HCT116 (cell line): ENCODE results near the gene GID4. TPM values are rescaled to one million over a fixed set of nuclear protein-coding genes. Genes with fewer than 3 reads are reported as not detected.

Experiments used
- ATAC-seq: fragments of 200-7000 bp; cut with Tn5 transposase; 2 replicates; pipeline ENCODE4 v1.9.1; 2020; ENCODE audit warnings: mild to moderate bottlenecking, moderate library complexity
- BruUV-seq: library from RNA; stranded (reverse); fragments of 400-500 nt; replicated peaks from 2 replicates; lab custom pipeline; 2021; lab: Mats Ljungman, UMichigan
- CTCF ChIA-PET: fragments of 300-600 bp; sonication (Branson Sonifier 250); formaldehyde crosslinking; loops from one replicate; lab custom pipeline; 2021; ENCODE audit warnings: antibody characterized with exemption; lab: Charles Lee
- POLR2A ChIA-PET: fragments of 300-600, 350-600 bp; sonication (Branson Sonifier 250); formaldehyde crosslinking; loops from one replicate; lab custom pipeline; 2021; ENCODE audit warnings: antibody characterized with exemption; lab: Charles Lee
- RAD21 ChIA-PET, 2 experiments: fragments of 300-600 bp; sonication (Branson Sonifier 250); formaldehyde crosslinking; loops; one replicate each; lab custom pipeline; 2023; ENCODE audit warnings: low total read pairs in 2 of 2; ENCODE audit not compliant: uncharacterized antibody in 2 of 2, unreplicated experiment in 2 of 2, low non-redundant PET in 1 of 2; lab: Charles Lee
- DNase-seq: peaks from one replicate; pipeline ENCODE4 v3.0.0-alpha.2; 2010; ENCODE audit warnings: low read depth, low spot score
- H2AFZ ChIP-seq: fragments of 200-600 bp; shearing (Covaris generic), sonication (generic); 2 replicates; pipeline ENCODE4 v1.6.1; 2017; ENCODE audit warnings: low read depth, mixed run types, mixed read lengths, antibody characterized with exemption, low read length; ENCODE audit not compliant: poor library complexity, severe bottlenecking
- H3K27ac ChIP-seq: 2 replicates; pipeline ENCODE4 v1.5.1; 2012; ENCODE audit warnings: low read depth, low read length
- H3K27me3 ChIP-seq: fragments of 200-600 bp; sonication (generic); 2 replicates; pipeline ENCODE4 v1.6.1; 2016; ENCODE audit warnings: mixed run types, low read length, mixed read lengths; ENCODE audit not compliant: insufficient read depth
- H3K36me3 ChIP-seq, 2 experiments: fragments of 200-500 bp in 1 of 2; fragments of 200-600 bp in 1 of 2; sonication (Bioruptor generic) in 1 of 2; sonication (generic) in 1 of 2; 2 replicates each; pipeline versions ENCODE4 v1.5.1 to v1.6.1; 2014 to 2016; ENCODE audit warnings: low read length in 2 of 2, inconsistent platforms in 1 of 2, mixed read lengths in 1 of 2, mixed run types in 1 of 2; ENCODE audit not compliant: insufficient read depth in 2 of 2, control insufficient read depth in 1 of 2
- H3K4me1 ChIP-seq, 2 experiments: fragments of 200-600 bp in 1 of 2; sonication (generic) in 1 of 2; 2 replicates each; pipeline versions ENCODE4 v1.5.1 to v1.6.1; 2012 to 2017; ENCODE audit warnings: low read length in 2 of 2, inconsistent platforms in 1 of 2, mild to moderate bottlenecking in 1 of 2, mixed read lengths in 1 of 2, mixed run types in 1 of 2, moderate library complexity in 1 of 2; ENCODE audit not compliant: insufficient read depth in 2 of 2, control insufficient read depth in 1 of 2
- H3K4me2 ChIP-seq: fragments of 200-600 bp; sonication (generic); 2 replicates; pipeline ENCODE4 v1.6.1; 2017; ENCODE audit warnings: mixed run types, low read length, mixed read lengths
- H3K4me3 ChIP-seq, 2 experiments: fragments of 200-600 bp in 1 of 2; sonication (generic) in 1 of 2; replicated peaks in 1 of 2; 2 replicates each; pipeline ENCODE4 v1.5.1; 2011 to 2016; ENCODE audit warnings: low read length in 2 of 2, control low read depth in 1 of 2, low read depth in 1 of 2, mild to moderate bottlenecking in 1 of 2, mixed read lengths in 1 of 2, mixed run types in 1 of 2
- H3K79me2 ChIP-seq: fragments of 200-600 bp; sonication (generic); 2 replicates; pipeline ENCODE4 v1.6.1; 2017; ENCODE audit warnings: mild to moderate bottlenecking, mixed run types, low read length, moderate library complexity, mixed read lengths; ENCODE audit not compliant: insufficient read depth
- H3K9ac ChIP-seq: fragments of 200-600 bp; sonication (generic); 2 replicates; pipeline ENCODE4 v1.6.1; 2016; ENCODE audit warnings: low read length, mixed read lengths
- H3K9me2 ChIP-seq: fragments of 200-600 bp; sonication (generic), shearing (Covaris generic); 2 replicates; pipeline ENCODE4 v1.6.1; 2017; ENCODE audit warnings: mixed run types, mild to moderate bottlenecking, moderate library complexity; ENCODE audit not compliant: insufficient read depth
- H3K9me3 ChIP-seq, 2 experiments: fragments of 200-500 bp in 1 of 2; fragments of 200-600 bp in 1 of 2; sonication (Bioruptor generic) in 1 of 2; sonication (generic) in 1 of 2; 2 replicates each; pipeline ENCODE4 v1.6.1; 2014 to 2017; ENCODE audit warnings: low read length in 2 of 2, mixed read lengths in 2 of 2, inconsistent platforms in 1 of 2, low read depth in 1 of 2, mild to moderate bottlenecking in 1 of 2, mixed run types in 1 of 2, moderate library complexity in 1 of 2; ENCODE audit not compliant: control insufficient read depth in 1 of 2, insufficient read depth in 1 of 2
- H4K20me1 ChIP-seq: fragments of 200-600 bp; sonication (generic), shearing (Covaris generic); 2 replicates; pipeline ENCODE4 v1.6.1; 2017; ENCODE audit warnings: mixed run types, mild to moderate bottlenecking, moderate library complexity; ENCODE audit not compliant: insufficient read depth
- EGR1 ChIP-seq: IDR thresholded peaks from 2 replicates; pipeline ENCODE4 v1.6.1; 2012; ENCODE audit warnings: low read depth
- EZH2 ChIP-seq: fragments of 200-600 bp; sonication (generic); IDR thresholded peaks from 2 replicates; pipeline ENCODE4 v1.6.1; 2017; ENCODE audit warnings: antibody characterized with exemption, mixed run types
- JUND ChIP-seq: IDR thresholded peaks from 2 replicates; pipeline ENCODE4 v1.6.1; 2012
- POLR2A ChIP-seq: IDR thresholded peaks from 2 replicates; pipeline ENCODE4 v1.7.0; 2011; ENCODE audit warnings: borderline replicate concordance; ENCODE audit not compliant: insufficient read depth, insufficient read length; ENCODE audit errors: extremely low read depth
- RAD21 ChIP-seq: IDR thresholded peaks from 2 replicates; pipeline ENCODE4 v1.6.1; 2012; ENCODE audit warnings: low read depth, mild to moderate bottlenecking
- SIN3A ChIP-seq: IDR thresholded peaks from 2 replicates; pipeline ENCODE4 v1.6.1; 2012; ENCODE audit warnings: low read depth
- TCF7L2 ChIP-seq: IDR thresholded peaks from 2 replicates; pipeline ENCODE4 v1.7.0; 2011; ENCODE audit warnings: borderline replicate concordance, inconsistent platforms; ENCODE audit not compliant: insufficient read depth, insufficient read length; ENCODE audit errors: extremely low read depth
- YY1 ChIP-seq: IDR thresholded peaks from 2 replicates; pipeline ENCODE4 v1.6.1; 2011; ENCODE audit warnings: low read length, low read depth, moderate library complexity, mild to moderate bottlenecking; ENCODE audit not compliant: insufficient replicate concordance; ENCODE audit errors: extremely low read depth
- ZBTB33 ChIP-seq: IDR thresholded peaks from 2 replicates; pipeline ENCODE4 v1.6.1; 2011; ENCODE audit warnings: mild to moderate bottlenecking, low read length, moderate library complexity; ENCODE audit not compliant: insufficient replicate concordance; ENCODE audit errors: extremely low read depth
- ZFX ChIP-seq: fragments of 450-650 bp; IDR thresholded peaks from 2 replicates; pipeline ENCODE4 v1.6.1; 2017
- ZNF274 ChIP-seq: fragments of 200-500 bp; sonication (Bioruptor generic); IDR thresholded peaks from 2 replicates; pipeline ENCODE4 v1.6.1; 2014; ENCODE audit warnings: mild to moderate bottlenecking, low read depth, low read length, inconsistent platforms
- intact Hi-C: fragments of 100-400 bp; cut with micrococcal nuclease; formaldehyde crosslinking; loops from 2 replicates; pipeline ENCODE4 v1.10.0; 2022
- total RNA-seq: library from RNA; stranded (reverse); gene quantifications from one replicate; pipeline ENCODE4 v1.2.1, GENCODE V29; 2021; ENCODE audit not compliant: unreplicated experiment
- TF ChIP-seq, protein P1 (sequence below): IDR thresholded peaks from 2 replicates; pipeline ENCODE4 v1.6.1; 2012
- TF ChIP-seq, protein P2 (sequence below): IDR thresholded peaks from 2 replicates; pipeline ENCODE4 v1.6.1; 2012; ENCODE audit warnings: low read depth
- TF ChIP-seq, protein P3 (sequence below), 3 experiments: fragments of 200-600 bp in 1 of 3; sonication (generic) in 1 of 3; IDR thresholded peaks in 2 of 3; conservative IDR thresholded peaks in 1 of 3; 2 replicates each; pipeline ENCODE4 v1.5.1; 2012 to 2017; ENCODE audit warnings: low read depth in 2 of 3, low read length in 2 of 3, antibody characterized with exemption in 1 of 3, borderline replicate concordance in 1 of 3, control low read depth in 1 of 3, mild to moderate bottlenecking in 1 of 3, mixed read lengths in 1 of 3, mixed run types in 1 of 3, moderate library complexity in 1 of 3; ENCODE audit not compliant: insufficient read depth in 1 of 3
- TF ChIP-seq, protein P4 (sequence below): IDR thresholded peaks from 2 replicates; pipeline ENCODE4 v1.6.1; 2012

Gene GID4
- total RNA-seq, 1 experiment from 2014 or later: 10.8 TPM

DNA sequence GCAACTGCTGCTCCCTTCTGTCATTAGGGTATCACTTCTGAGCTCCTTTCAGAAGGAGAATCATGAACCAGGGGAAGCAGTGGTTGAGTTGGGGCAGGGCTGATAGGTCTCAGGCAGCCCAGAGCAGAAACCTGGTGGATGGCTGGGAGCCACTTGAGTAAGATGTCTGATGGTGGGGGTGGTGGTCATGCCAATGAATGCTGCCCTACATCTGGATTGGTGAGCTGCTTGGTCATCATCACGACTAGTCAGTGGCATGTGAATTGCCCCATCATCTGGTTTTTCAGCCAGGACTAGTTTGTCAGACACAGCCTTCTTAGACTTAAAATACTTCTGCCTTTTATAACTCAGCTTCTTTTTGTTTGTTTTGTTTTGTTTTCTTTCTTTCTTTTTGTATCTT is 2.6 kb downstream of the GID4 start:
- no peak for ATAC-seq
- POLR2A ChIA-PET: no interaction called here
- Histone ChIP-seq H2AFZ (no peak overlapping the region), H3K4me3 (no peak overlapping the region), H3K9me2 (no peaks in the 10 kb centered on the region), H4K20me1 (no peaks in the 10 kb centered on the region), H3K4me1 (peaks cover 6 to 21% of the 10 kb centered on the region in 2 experiments; a peak in 3 of 4 replicates), H3K9me3 (no peaks in the 10 kb centered on the region), H3K4me2 (no peak overlapping the region), H3K79me2 (peaks cover 22% of the 10 kb centered on the region), H3K27ac (no peak overlapping the region), H3K36me3 (0 out of 4 replicates have a peak, but pooled peaks cover 0 to 3% of the 10 kb centered on the region in 2 experiments), H3K27me3 (no peaks in the 10 kb centered on the region), H3K9ac (no peak overlapping the region)
- no TSS peak for BruUV-seq
- TF ChIP-seq ZFX: no peak
- no peak for TF ChIP-seq JUND
- TF ChIP-seq, protein P1, sequence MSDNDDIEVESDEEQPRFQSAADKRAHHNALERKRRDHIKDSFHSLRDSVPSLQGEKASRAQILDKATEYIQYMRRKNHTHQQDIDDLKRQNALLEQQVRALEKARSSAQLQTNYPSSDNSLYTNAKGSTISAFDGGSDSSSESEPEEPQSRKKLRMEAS: no peak
- no peak for TF ChIP-seq RAD21
- no peak for TF ChIP-seq EGR1
- no peak for TF ChIP-seq SIN3A
- TF ChIP-seq ZBTB33: no peak
- TF ChIP-seq, protein P2, sequence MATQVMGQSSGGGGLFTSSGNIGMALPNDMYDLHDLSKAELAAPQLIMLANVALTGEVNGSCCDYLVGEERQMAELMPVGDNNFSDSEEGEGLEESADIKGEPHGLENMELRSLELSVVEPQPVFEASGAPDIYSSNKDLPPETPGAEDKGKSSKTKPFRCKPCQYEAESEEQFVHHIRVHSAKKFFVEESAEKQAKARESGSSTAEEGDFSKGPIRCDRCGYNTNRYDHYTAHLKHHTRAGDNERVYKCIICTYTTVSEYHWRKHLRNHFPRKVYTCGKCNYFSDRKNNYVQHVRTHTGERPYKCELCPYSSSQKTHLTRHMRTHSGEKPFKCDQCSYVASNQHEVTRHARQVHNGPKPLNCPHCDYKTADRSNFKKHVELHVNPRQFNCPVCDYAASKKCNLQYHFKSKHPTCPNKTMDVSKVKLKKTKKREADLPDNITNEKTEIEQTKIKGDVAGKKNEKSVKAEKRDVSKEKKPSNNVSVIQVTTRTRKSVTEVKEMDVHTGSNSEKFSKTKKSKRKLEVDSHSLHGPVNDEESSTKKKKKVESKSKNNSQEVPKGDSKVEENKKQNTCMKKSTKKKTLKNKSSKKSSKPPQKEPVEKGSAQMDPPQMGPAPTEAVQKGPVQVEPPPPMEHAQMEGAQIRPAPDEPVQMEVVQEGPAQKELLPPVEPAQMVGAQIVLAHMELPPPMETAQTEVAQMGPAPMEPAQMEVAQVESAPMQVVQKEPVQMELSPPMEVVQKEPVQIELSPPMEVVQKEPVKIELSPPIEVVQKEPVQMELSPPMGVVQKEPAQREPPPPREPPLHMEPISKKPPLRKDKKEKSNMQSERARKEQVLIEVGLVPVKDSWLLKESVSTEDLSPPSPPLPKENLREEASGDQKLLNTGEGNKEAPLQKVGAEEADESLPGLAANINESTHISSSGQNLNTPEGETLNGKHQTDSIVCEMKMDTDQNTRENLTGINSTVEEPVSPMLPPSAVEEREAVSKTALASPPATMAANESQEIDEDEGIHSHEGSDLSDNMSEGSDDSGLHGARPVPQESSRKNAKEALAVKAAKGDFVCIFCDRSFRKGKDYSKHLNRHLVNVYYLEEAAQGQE: no peak
- TF ChIP-seq ZNF274: no peak
- TF ChIP-seq TCF7L2: no peak
- TF ChIP-seq, protein P3, sequence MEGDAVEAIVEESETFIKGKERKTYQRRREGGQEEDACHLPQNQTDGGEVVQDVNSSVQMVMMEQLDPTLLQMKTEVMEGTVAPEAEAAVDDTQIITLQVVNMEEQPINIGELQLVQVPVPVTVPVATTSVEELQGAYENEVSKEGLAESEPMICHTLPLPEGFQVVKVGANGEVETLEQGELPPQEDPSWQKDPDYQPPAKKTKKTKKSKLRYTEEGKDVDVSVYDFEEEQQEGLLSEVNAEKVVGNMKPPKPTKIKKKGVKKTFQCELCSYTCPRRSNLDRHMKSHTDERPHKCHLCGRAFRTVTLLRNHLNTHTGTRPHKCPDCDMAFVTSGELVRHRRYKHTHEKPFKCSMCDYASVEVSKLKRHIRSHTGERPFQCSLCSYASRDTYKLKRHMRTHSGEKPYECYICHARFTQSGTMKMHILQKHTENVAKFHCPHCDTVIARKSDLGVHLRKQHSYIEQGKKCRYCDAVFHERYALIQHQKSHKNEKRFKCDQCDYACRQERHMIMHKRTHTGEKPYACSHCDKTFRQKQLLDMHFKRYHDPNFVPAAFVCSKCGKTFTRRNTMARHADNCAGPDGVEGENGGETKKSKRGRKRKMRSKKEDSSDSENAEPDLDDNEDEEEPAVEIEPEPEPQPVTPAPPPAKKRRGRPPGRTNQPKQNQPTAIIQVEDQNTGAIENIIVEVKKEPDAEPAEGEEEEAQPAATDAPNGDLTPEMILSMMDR (IDR thresholded peaks at IDR 0.05 in 2 of 3, conservative IDR thresholded peaks at IDR 0.05 in 1 of 3; ENCODE audit: borderline replicate concordance in 1 of 3, insufficient read depth in 1 of 3, low read depth in 2 of 3, low read length in 2 of 3): no peak
- TF ChIP-seq, protein P4, sequence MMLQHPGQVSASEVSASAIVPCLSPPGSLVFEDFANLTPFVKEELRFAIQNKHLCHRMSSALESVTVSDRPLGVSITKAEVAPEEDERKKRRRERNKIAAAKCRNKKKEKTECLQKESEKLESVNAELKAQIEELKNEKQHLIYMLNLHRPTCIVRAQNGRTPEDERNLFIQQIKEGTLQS: no peak
- no peak for TF ChIP-seq YY1
- no peak for TF ChIP-seq EZH2
- TF ChIP-seq POLR2A: no peak
- CTCF ChIA-PET: no interaction called here
- intact Hi-C loops: no loop called here
- RAD21 ChIA-PET: no interaction called here
- no peak for DNase-seq
